Activated naive CD8-positive, alpha-beta T cell (primary cell): ENCODE results near the gene KLHL18.
A peak's percentile ranks its signal among the peaks of the same experiment; 100 is the strongest.
"Not testable (repeated sequence)": the region's sequence is repeated elsewhere in the genome, so short reads cannot be mapped to it uniquely, and the experiment has no call there.

Experiments used
- H3K27ac Mint-ChIP-seq: one replicate; pipeline ENCODE4 v1.8.0; 2021; ENCODE audit warnings: mixed read lengths
- H3K27me3 Mint-ChIP-seq: one replicate; pipeline ENCODE4 v1.8.0; 2021; ENCODE audit warnings: mixed read lengths
- H3K36me3 Mint-ChIP-seq: one replicate; pipeline ENCODE4 v1.8.0; 2021; ENCODE audit warnings: mixed read lengths
- H3K4me1 Mint-ChIP-seq: one replicate; pipeline ENCODE4 v1.8.0; 2021; ENCODE audit warnings: low read depth, mixed read lengths
- H3K4me3 Mint-ChIP-seq: one replicate; pipeline ENCODE4 v1.8.0; 2021; ENCODE audit warnings: mild to moderate bottlenecking, mixed read lengths
- H3K9me3 Mint-ChIP-seq: one replicate; pipeline ENCODE4 v1.8.0; 2021; ENCODE audit warnings: low read depth, mixed read lengths

KLHL18 gene

GRCh38 chr3:47265008-47265407 lies 17.7 kb upstream of the KLHL18 start:
- H3K27ac Mint-ChIP-seq: no peak overlapping the region
- H3K27me3 Mint-ChIP-seq: no peaks in the 10 kb centered on the region
- peaks cover 4% of the 10 kb centered on the region for H3K4me1 Mint-ChIP-seq
- H3K9me3 Mint-ChIP-seq: no peaks in the 10 kb centered on the region
- no peaks in the 10 kb centered on the region for H3K36me3 Mint-ChIP-seq
- no peak overlapping the region for H3K4me3 Mint-ChIP-seq

GRCh38 chr3:47265725-47266428 lies 16.9 kb upstream of the KLHL18 start:
- H3K36me3 Mint-ChIP-seq: no peaks in the 10 kb centered on the region
- H3K9me3 Mint-ChIP-seq: no peaks in the 10 kb centered on the region
- H3K27me3 Mint-ChIP-seq: no peaks in the 10 kb centered on the region
- H3K4me1 Mint-ChIP-seq: peaks cover 4% of the 10 kb centered on the region
- no peak overlapping the region for H3K27ac Mint-ChIP-seq
- H3K4me3 Mint-ChIP-seq: no peak overlapping the region

GRCh38 chr3:47266709-47267489 lies 15.8 kb upstream of the KLHL18 start:
- H3K27ac Mint-ChIP-seq: no peak overlapping the region
- H3K27me3 Mint-ChIP-seq: no peaks in the 10 kb centered on the region
- peaks cover 5% of the 10 kb centered on the region for H3K36me3 Mint-ChIP-seq
- peaks cover 4% of the 10 kb centered on the region for H3K4me1 Mint-ChIP-seq
- no peaks in the 10 kb centered on the region for H3K9me3 Mint-ChIP-seq
- H3K4me3 Mint-ChIP-seq: no peak overlapping the region

- peaks cover 4% of the 10 kb centered on the region for H3K4me1 Mint-ChIP-seq
- H3K36me3 Mint-ChIP-seq: peaks cover 5% of the 10 kb centered on the region
- H3K4me3 Mint-ChIP-seq: no peak overlapping the region
- H3K9me3 Mint-ChIP-seq: no peaks in the 10 kb centered on the region
- no peak overlapping the region for H3K27ac Mint-ChIP-seq
- H3K27me3 Mint-ChIP-seq: no peaks in the 10 kb centered on the region
Measured at GRCh38 chr3:47267490-47267824, 15.3 kb upstream of the KLHL18 start.

GRCh38 chr3:47270526-47270925 lies 12.2 kb upstream of the KLHL18 start:
- no peaks in the 10 kb centered on the region for H3K9me3 Mint-ChIP-seq
- H3K27me3 Mint-ChIP-seq: no peaks in the 10 kb centered on the region
- peaks cover 5% of the 10 kb centered on the region for H3K36me3 Mint-ChIP-seq
- H3K4me3 Mint-ChIP-seq: no peak overlapping the region
- H3K27ac Mint-ChIP-seq: no peak overlapping the region
- H3K4me1 Mint-ChIP-seq: peaks cover 4% of the 10 kb centered on the region

GRCh38 chr3:47273564-47273963 lies 9.2 kb upstream of the KLHL18 start:
- peaks cover 5% of the 10 kb centered on the region for H3K36me3 Mint-ChIP-seq
- no peaks in the 10 kb centered on the region for H3K4me1 Mint-ChIP-seq
- H3K4me3 Mint-ChIP-seq: no peak overlapping the region
- no peaks in the 10 kb centered on the region for H3K9me3 Mint-ChIP-seq
- no peaks in the 10 kb centered on the region for H3K27me3 Mint-ChIP-seq
- H3K27ac Mint-ChIP-seq: no peak overlapping the region

GRCh38 chr3:47274652-47275051 lies 8.1 kb upstream of the KLHL18 start:
- no peaks in the 10 kb centered on the region for H3K9me3 Mint-ChIP-seq
- no peaks in the 10 kb centered on the region for H3K27me3 Mint-ChIP-seq
- no peak overlapping the region for H3K4me3 Mint-ChIP-seq
- H3K4me1 Mint-ChIP-seq: no peaks in the 10 kb centered on the region
- peaks cover 5% of the 10 kb centered on the region for H3K36me3 Mint-ChIP-seq
- H3K27ac Mint-ChIP-seq: no peak overlapping the region

- Mint-ChIP-seq H3K27ac (no peak overlapping the region), H3K9me3 (no peaks in the 10 kb centered on the region), H3K4me1 (peaks cover 9% of the 10 kb centered on the region), H3K36me3 (peaks cover under 1% of the 10 kb centered on the region), H3K27me3 (no peaks in the 10 kb centered on the region), H3K4me3 (no peak overlapping the region)
Measured at GRCh38 chr3:47276558-47276957, 6.2 kb upstream of the KLHL18 start.

- Mint-ChIP-seq H3K36me3 (no peaks in the 10 kb centered on the region), H3K27me3 (no peaks in the 10 kb centered on the region), H3K9me3 (no peaks in the 10 kb centered on the region), H3K4me1 (peaks cover 28% of the 10 kb centered on the region), H3K4me3 (no peak overlapping the region), H3K27ac (no peak overlapping the region)
Measured at GRCh38 chr3:47280519-47280918, 2.2 kb upstream of the KLHL18 start.

- Mint-ChIP-seq H3K4me1 (peaks cover 42% of the 10 kb centered on the region), H3K9me3 (no peaks in the 10 kb centered on the region), H3K27me3 (no peaks in the 10 kb centered on the region), H3K27ac (peak overlapping the region; percentile 99), H3K4me3 (peak overlapping the region; percentile 99), H3K36me3 (no peaks in the 10 kb centered on the region)
Measured at GRCh38 chr3:47283193-47283537, 421 bp downstream of the KLHL18 start.

- peak overlapping the region; percentile 99 for H3K4me3 Mint-ChIP-seq
- peaks cover 43% of the 10 kb centered on the region for H3K4me1 Mint-ChIP-seq
- no peaks in the 10 kb centered on the region for H3K9me3 Mint-ChIP-seq
- no peaks in the 10 kb centered on the region for H3K27me3 Mint-ChIP-seq
- H3K27ac Mint-ChIP-seq: peak overlapping the region; percentile 99
- H3K36me3 Mint-ChIP-seq: peaks cover 2% of the 10 kb centered on the region
Measured at GRCh38 chr3:47283591-47284364, 1.0 kb downstream of the KLHL18 start.

GRCh38 chr3:47288966-47289910 lies 6.5 kb downstream of the KLHL18 start:
- H3K36me3 Mint-ChIP-seq: peaks cover 15% of the 10 kb centered on the region
- H3K4me1 Mint-ChIP-seq: peaks cover 41% of the 10 kb centered on the region
- H3K27ac Mint-ChIP-seq: peak overlapping the region; percentile 46
- H3K4me3 Mint-ChIP-seq: no peak overlapping the region
- H3K9me3 Mint-ChIP-seq: no peaks in the 10 kb centered on the region
- H3K27me3 Mint-ChIP-seq: no peaks in the 10 kb centered on the region

GRCh38 chr3:47291158-47291753 lies 8.5 kb downstream of the KLHL18 start:
- no peak overlapping the region for H3K27ac Mint-ChIP-seq
- H3K36me3 Mint-ChIP-seq: peaks cover 17% of the 10 kb centered on the region
- H3K9me3 Mint-ChIP-seq: no peaks in the 10 kb centered on the region
- H3K4me1 Mint-ChIP-seq: peaks cover 41% of the 10 kb centered on the region
- H3K27me3 Mint-ChIP-seq: no peaks in the 10 kb centered on the region
- H3K4me3 Mint-ChIP-seq: no peak overlapping the region

- H3K4me3 Mint-ChIP-seq, H3K9me3 Mint-ChIP-seq, H3K27me3 Mint-ChIP-seq, H3K27ac Mint-ChIP-seq: not testable (repeated sequence)
- Mint-ChIP-seq H3K4me1 (peaks cover 41% of the 10 kb centered on the region), H3K36me3 (peaks cover 17% of the 10 kb centered on the region)
Measured at GRCh38 chr3:47291754-47292420, 9.1 kb downstream of the KLHL18 start.
